ENCODE results near the gene P2RY12. TPM values are rescaled to one million over a fixed set of nuclear protein-coding genes. Genes with fewer than 3 reads are reported as not detected.
"Not testable (repeated sequence)": the region's sequence is repeated elsewhere in the genome, so short reads cannot be mapped to it uniquely, and the experiment has no call there.

The P2RY12 gene
- total RNA-seq, 3 donors from 2014 or later, result not detected

DNA sequence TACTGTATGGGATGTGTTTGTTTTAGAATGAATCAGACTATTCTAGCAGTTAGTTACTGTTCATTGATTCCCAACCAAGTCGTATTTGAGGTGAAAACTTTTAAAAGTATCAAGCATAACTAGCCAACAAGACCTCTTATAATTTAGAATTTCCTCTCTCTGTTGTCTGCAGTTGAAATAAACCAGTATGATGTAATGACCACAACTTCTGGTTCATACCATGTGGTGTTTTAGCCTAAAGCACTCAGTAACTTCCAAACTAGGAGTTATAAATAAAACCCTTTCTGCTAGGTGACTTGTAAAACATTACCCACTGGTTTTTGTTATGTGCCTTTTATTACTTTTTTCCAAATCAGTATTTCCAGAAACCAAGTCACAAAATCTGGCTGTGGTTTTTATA lies 19.8 kb upstream of the P2RY12 start:
- DNase-seq (no peak), ATAC-seq (no peak)
- Mint-ChIP-seq H3K27me3 (ENCODE audit: low read depth) (peaks cover 7% of the 10 kb centered on the region), H3K4me3 (no peak overlapping the region), H3K4me1 (ENCODE audit: low read depth) (no peaks in the 10 kb centered on the region), H3K9me3 (no peaks in the 10 kb centered on the region), H3K36me3 (ENCODE audit: insufficient read depth) (no peaks in the 10 kb centered on the region)

DNA sequence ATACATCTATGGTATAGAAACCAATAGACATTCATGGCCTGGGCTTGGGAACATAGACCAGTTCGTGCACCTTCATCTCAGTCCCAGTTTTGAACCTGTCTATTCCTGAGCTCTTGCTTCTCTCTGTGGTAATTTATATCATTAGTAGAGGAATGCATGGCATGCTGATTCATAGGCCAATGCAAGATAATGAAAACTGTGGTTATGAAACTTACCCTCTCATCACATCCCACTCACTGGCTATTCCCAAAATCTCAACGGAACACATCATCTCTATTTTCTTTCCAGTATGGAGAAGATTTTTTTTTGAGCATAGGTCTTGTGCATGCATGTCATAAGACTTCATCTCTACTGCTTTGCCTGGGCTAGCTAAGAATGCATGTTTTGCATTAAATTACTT lies 18.7 kb upstream of the P2RY12 start:
- H3K9me3 Mint-ChIP-seq, result no peaks in the 10 kb centered on the region
- no peaks in the 10 kb centered on the region for H3K4me1 Mint-ChIP-seq (ENCODE audit: low read depth)
- H3K36me3 Mint-ChIP-seq (ENCODE audit: insufficient read depth), result no peaks in the 10 kb centered on the region
- ATAC-seq (no peak), DNase-seq (no peak)
- H3K27me3 Mint-ChIP-seq (ENCODE audit: low read depth), result peaks cover 7% of the 10 kb centered on the region
- no peak overlapping the region for H3K4me3 Mint-ChIP-seq

DNA sequence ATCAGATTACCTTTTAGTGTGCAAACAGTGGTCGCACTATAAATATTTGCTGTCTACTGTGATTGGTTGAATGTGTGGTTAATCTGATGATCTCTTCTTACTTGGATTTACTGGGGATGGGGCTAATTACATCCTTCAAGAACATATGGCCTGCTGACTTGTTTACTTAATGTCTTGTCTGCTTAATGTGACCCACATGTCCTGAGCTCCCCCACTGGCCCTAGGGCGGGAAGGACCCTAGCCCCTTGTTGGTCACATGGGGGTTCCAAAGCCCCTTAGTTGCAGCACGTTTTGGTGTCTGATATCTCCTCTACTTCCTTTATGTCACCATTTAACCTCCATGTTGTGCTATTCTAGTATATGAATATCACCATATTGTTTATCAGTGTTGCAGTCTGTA lies 17.8 kb upstream of the P2RY12 start:
- Mint-ChIP-seq H3K4me3 (no peak overlapping the region), H3K4me1 (ENCODE audit: low read depth) (no peaks in the 10 kb centered on the region), H3K9me3 (no peaks in the 10 kb centered on the region), H3K27me3 (ENCODE audit: low read depth) (peaks cover 7% of the 10 kb centered on the region), H3K36me3 (ENCODE audit: insufficient read depth) (no peaks in the 10 kb centered on the region)
- ATAC-seq (no peak), DNase-seq (no peak)

DNA sequence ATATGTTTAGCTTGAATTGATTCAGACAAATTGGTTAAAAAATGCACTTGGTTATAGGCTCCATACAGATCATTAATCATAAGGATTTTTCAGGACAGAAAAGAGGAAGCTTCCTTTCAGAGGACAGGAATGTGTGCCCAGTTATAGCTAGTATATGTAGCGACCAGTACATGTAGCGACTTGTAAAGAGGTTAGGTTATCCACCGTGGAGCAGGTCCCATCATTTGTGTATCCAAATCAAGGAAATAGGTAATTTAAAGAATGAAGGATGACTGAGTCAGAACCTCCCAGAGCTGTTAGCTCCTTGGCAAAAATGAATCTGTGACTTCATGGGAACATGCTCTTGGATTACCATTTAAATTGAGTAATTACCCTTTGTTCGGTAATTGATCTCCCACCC lies 15.8 kb upstream of the P2RY12 start:
- Mint-ChIP-seq H3K4me1 (ENCODE audit: low read depth) (no peaks in the 10 kb centered on the region), H3K27me3 (ENCODE audit: low read depth) (peaks cover 4% of the 10 kb centered on the region), H3K36me3 (ENCODE audit: insufficient read depth) (no peaks in the 10 kb centered on the region), H3K4me3 (no peak overlapping the region), H3K9me3 (no peaks in the 10 kb centered on the region)
- ATAC-seq (no peak), DNase-seq (no peak)

GRCh38 chr3:151398895-151399294 lies 14.3 kb upstream of the P2RY12 start:
- H3K4me3 Mint-ChIP-seq, result no peak overlapping the region
- peaks cover 4% of the 10 kb centered on the region for H3K27me3 Mint-ChIP-seq (ENCODE audit: low read depth)
- DNase-seq (no peak), ATAC-seq (no peak)
- no peaks in the 10 kb centered on the region for H3K36me3 Mint-ChIP-seq (ENCODE audit: insufficient read depth)
- no peaks in the 10 kb centered on the region for H3K4me1 Mint-ChIP-seq (ENCODE audit: low read depth)
- H3K9me3 Mint-ChIP-seq, result no peaks in the 10 kb centered on the region

DNA sequence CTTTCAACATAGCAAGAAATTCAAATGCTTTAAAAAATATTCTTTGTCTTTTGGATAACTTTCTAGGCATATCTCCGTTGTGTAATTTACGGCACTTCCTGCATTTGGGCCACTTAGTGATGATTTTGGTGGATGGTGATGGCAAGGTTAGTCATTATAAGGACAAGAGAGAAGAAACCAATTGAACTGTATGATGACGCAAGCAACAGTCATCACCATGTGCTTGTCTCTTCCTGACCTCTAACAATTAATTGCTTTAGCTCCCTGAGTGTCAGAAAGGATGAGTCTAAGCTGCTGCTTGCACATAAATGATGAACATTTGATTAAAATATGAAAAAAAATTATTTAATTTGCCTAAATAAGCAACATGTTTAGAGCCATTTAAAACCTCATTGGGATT lies 11.3 kb upstream of the P2RY12 start:
- Mint-ChIP-seq H3K4me3 (no peak overlapping the region), H3K27me3 (ENCODE audit: low read depth) (no peaks in the 10 kb centered on the region), H3K9me3 (no peaks in the 10 kb centered on the region), H3K4me1 (ENCODE audit: low read depth) (no peaks in the 10 kb centered on the region), H3K36me3 (ENCODE audit: insufficient read depth) (no peaks in the 10 kb centered on the region)
- DNase-seq, result no peak
- ATAC-seq, result no peak

DNA sequence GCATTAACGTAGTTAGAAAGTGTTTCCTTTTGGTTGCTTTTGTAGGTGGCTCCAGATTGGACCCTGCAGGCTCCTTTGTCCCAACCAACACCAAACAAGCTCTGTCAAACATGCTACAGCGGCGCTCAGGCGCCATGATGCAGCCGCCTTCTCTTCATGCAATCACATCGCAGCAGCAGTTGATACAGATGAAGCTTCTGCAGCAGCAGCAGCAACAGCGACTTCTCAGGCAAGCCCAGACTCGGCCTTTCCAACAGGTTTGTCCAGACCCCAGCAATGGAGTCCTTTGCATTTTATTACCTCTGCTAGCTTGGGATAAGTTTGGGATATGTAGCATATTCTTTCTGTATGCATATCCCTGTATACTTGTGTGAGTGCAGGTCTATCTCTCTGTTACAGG lies 10.1 kb upstream of the P2RY12 start:
- Mint-ChIP-seq H3K4me1 (ENCODE audit: low read depth) (no peaks in the 10 kb centered on the region), H3K27me3 (ENCODE audit: low read depth) (no peaks in the 10 kb centered on the region), H3K36me3 (ENCODE audit: insufficient read depth) (no peaks in the 10 kb centered on the region), H3K9me3 (no peaks in the 10 kb centered on the region), H3K4me3 (no peak overlapping the region)
- no peak for ATAC-seq
- no peak for DNase-seq

DNA sequence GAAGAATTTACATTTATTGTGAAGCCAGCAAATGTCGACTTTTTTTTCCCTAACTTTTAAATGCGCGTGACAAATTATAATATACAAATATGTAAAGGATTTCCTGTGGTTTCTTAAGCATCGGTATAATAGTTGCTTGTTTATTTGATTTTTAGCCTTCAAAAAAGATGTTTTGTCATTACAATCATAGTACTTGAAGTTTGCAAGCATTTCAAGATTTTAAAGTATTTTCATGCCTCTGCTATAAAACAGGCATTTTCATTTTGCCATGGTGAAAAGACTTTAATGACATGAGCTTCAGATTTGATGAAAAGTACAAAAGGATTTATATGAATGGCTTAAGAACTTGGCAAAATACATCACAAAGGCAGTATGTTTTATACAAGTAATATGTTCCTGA lies 9.4 kb upstream of the P2RY12 start:
- H3K4me3 Mint-ChIP-seq, result no peak overlapping the region
- no peaks in the 10 kb centered on the region for H3K9me3 Mint-ChIP-seq
- ATAC-seq, result no peak
- no peaks in the 10 kb centered on the region for H3K36me3 Mint-ChIP-seq (ENCODE audit: insufficient read depth)
- DNase-seq, result no peak
- no peaks in the 10 kb centered on the region for H3K27me3 Mint-ChIP-seq (ENCODE audit: low read depth)
- H3K4me1 Mint-ChIP-seq (ENCODE audit: low read depth), result no peaks in the 10 kb centered on the region

DNA sequence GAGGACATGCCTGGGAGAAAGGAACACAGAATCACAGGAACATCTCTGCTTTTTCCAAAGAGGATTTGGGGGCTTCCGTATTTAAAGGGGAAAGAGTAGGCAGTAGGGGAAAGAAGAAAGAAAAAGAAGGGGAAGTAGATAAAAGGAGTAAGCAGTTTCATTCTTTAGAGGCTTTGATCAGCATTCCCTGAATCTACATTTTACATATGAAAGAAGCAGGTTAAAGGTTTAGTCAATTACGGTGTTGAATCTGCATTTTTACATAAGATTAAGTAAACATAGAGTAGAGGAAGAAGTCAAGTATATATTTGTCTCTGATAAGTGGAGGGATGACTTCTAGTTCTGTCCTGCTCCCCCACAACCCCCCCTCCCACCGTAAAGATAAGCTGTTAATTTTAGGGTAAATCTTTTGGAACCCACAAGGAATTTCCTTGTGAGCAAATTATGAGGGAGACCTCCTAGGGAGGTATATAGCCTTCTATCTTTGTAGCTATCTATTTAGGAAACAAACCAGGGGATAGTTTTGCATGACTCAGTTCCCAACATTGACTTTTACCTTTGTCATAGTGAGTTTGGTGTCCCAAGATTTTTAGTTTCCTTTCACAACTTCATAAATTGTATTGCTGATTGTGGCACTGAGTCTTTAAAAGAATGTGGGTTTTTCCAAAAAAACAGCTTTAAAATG lies 8.7 kb upstream of the P2RY12 start:
- Mint-ChIP-seq H3K4me3 (no peak overlapping the region), H3K9me3 (no peaks in the 10 kb centered on the region), H3K36me3 (ENCODE audit: insufficient read depth) (no peaks in the 10 kb centered on the region), H3K27me3 (ENCODE audit: low read depth) (no peaks in the 10 kb centered on the region), H3K4me1 (ENCODE audit: low read depth) (no peaks in the 10 kb centered on the region)
- no peak for DNase-seq
- ATAC-seq, result no peak

DNA sequence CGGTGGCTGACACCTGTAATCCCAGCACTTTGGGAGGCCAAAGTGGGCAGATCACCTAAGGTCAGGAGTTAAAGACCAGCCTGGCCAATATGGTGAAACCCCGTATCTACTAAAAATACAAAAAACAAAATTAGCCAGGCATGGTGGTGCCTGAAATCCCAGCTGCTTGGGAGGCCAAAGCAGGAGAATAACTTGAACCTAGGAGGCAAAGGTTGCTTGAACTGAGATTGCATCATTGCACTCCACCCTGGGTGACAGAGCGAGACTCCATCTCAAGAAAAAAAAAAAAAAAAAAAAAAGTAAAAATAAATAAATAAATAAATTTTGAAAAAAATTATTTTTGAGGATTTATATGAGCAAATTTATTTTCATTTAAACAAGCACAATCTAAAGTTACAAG lies 7.6 kb upstream of the P2RY12 start:
- H3K4me1 Mint-ChIP-seq (ENCODE audit: low read depth); H3K36me3 Mint-ChIP-seq (ENCODE audit: insufficient read depth); DNase-seq; H3K9me3 Mint-ChIP-seq; H3K27me3 Mint-ChIP-seq (ENCODE audit: low read depth); ATAC-seq; H3K4me3 Mint-ChIP-seq: not testable (repeated sequence)

DNA sequence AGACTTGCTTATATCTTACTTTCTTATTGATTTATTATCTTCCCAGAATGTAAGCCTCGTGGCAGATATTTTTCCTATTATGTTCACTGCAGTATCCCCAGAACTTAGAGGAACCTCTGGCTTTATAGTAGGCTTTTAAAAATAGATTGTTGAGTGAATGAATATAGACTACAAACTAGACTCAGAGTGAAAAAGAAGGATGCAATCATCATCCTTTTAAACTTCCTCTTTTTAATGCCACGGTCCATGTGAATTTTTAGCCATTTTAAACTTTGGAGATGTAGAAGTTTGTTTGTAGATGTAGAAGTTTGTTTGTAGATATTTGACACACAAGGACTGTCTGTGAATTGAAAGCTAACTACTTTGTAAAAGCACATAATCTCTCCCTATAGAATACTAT lies 7.2 kb upstream of the P2RY12 start:
- DNase-seq (no peak), ATAC-seq (no peak)
- H3K4me1 Mint-ChIP-seq (ENCODE audit: low read depth), result no peaks in the 10 kb centered on the region
- H3K4me3 Mint-ChIP-seq, result no peak overlapping the region
- H3K9me3 Mint-ChIP-seq, result no peaks in the 10 kb centered on the region
- no peaks in the 10 kb centered on the region for H3K36me3 Mint-ChIP-seq (ENCODE audit: insufficient read depth)
- H3K27me3 Mint-ChIP-seq (ENCODE audit: low read depth), result peaks cover 2% of the 10 kb centered on the region

GRCh38 chr3:151387842-151388241 lies 3.3 kb upstream of the P2RY12 start:
- H3K4me1 Mint-ChIP-seq (ENCODE audit: low read depth), result peaks cover 8% of the 10 kb centered on the region
- H3K9me3 Mint-ChIP-seq, result no peaks in the 10 kb centered on the region
- ATAC-seq (no peak), DNase-seq (no peak)
- no peak overlapping the region for H3K4me3 Mint-ChIP-seq
- no peaks in the 10 kb centered on the region for H3K36me3 Mint-ChIP-seq (ENCODE audit: insufficient read depth)
- peaks cover 5% of the 10 kb centered on the region for H3K27me3 Mint-ChIP-seq (ENCODE audit: low read depth)

DNA sequence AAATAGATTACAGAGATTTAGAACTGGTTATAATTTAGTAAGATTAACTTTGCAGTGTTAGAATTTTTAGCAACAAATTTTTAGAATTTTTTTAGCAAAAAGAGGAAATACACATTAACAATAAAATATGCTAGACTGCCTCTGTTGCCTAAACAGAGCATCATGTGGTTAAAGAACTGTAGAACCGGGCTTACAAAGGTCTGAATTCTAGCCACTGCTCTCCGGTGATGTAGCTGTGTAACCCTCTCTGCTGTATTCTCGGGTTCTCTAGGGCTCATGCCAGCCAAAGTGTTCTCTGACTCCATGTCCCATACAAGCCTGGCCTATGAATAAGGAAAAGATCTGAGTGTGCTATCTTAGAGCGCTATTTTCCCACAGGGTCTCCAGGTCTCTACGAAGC lies 2.9 kb upstream of the P2RY12 start:
- DNase-seq (no peak), ATAC-seq (no peak)
- Mint-ChIP-seq H3K4me3 (no peak overlapping the region), H3K9me3 (no peaks in the 10 kb centered on the region), H3K27me3 (ENCODE audit: low read depth) (peaks cover 5% of the 10 kb centered on the region), H3K4me1 (ENCODE audit: low read depth) (peaks cover 8% of the 10 kb centered on the region), H3K36me3 (ENCODE audit: insufficient read depth) (no peaks in the 10 kb centered on the region)

- ATAC-seq (no peak), DNase-seq (no peak)
- Mint-ChIP-seq H3K27me3 (ENCODE audit: low read depth) (peaks cover 5% of the 10 kb centered on the region), H3K4me1 (ENCODE audit: low read depth) (peaks cover 8% of the 10 kb centered on the region), H3K4me3 (no peak overlapping the region), H3K36me3 (ENCODE audit: insufficient read depth) (no peaks in the 10 kb centered on the region), H3K9me3 (no peaks in the 10 kb centered on the region)
Measured at GRCh38 chr3:151386056-151386455, 1.5 kb upstream of the P2RY12 start.

GRCh38 chr3:151383956-151384355 lies 597 bp downstream of the P2RY12 start:
- no peak overlapping the region for H3K4me3 Mint-ChIP-seq

GRCh38 chr3:151383111-151383510 lies 1.4 kb downstream of the P2RY12 start:
- ATAC-seq (no peak), DNase-seq (no peak)
- H3K9me3 Mint-ChIP-seq, result no peaks in the 10 kb centered on the region
- no peaks in the 10 kb centered on the region for H3K36me3 Mint-ChIP-seq (ENCODE audit: insufficient read depth)
- H3K27me3 Mint-ChIP-seq (ENCODE audit: low read depth), result peaks cover 5% of the 10 kb centered on the region
- H3K4me1 Mint-ChIP-seq (ENCODE audit: low read depth), result peaks cover 8% of the 10 kb centered on the region
- no peak overlapping the region for H3K4me3 Mint-ChIP-seq

More at GRCh38 chr3:151383956-151384355, 597 bp downstream of the P2RY12 start:
- Mint-ChIP-seq H3K4me1 (ENCODE audit: low read depth) (peaks cover 8% of the 10 kb centered on the region), H3K36me3 (ENCODE audit: insufficient read depth) (no peaks in the 10 kb centered on the region), H3K27me3 (ENCODE audit: low read depth) (peaks cover 5% of the 10 kb centered on the region), H3K9me3 (no peaks in the 10 kb centered on the region)
- ATAC-seq (no peak), DNase-seq (no peak)
